ENCODE data around the gene GTPBP10. TPM values are rescaled to one million over a fixed set of nuclear protein-coding genes. Genes with fewer than 3 reads are reported as not detected.

Gene GTPBP10
- total RNA-seq, 1 donor, result 16.0 TPM

DNA sequence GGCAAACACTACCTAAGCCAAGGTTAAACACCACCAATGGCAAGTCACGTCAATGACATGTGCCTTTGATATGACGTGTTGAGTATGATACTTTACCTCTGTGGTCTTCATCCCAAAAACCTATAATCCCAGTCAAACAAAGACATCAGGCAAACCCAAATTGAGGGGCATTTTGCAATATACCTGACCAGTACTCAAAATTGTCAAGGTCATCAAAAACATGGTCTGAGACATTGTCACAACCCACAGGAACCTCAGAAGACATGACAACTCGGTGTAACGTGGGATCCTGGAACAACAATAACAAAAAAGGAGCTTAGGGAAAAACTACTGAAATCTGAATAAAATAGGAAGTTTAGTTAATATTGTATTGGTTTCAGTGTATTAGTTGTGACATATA, 32.6 kb upstream of the GTPBP10 start:
- H3K4me3 ChIP-seq (ENCODE audit: low read depth, low read length), result no peak overlapping the region
- no peak for DNase-seq (ENCODE audit: low read depth)
- TF ChIP-seq, protein P1, sequence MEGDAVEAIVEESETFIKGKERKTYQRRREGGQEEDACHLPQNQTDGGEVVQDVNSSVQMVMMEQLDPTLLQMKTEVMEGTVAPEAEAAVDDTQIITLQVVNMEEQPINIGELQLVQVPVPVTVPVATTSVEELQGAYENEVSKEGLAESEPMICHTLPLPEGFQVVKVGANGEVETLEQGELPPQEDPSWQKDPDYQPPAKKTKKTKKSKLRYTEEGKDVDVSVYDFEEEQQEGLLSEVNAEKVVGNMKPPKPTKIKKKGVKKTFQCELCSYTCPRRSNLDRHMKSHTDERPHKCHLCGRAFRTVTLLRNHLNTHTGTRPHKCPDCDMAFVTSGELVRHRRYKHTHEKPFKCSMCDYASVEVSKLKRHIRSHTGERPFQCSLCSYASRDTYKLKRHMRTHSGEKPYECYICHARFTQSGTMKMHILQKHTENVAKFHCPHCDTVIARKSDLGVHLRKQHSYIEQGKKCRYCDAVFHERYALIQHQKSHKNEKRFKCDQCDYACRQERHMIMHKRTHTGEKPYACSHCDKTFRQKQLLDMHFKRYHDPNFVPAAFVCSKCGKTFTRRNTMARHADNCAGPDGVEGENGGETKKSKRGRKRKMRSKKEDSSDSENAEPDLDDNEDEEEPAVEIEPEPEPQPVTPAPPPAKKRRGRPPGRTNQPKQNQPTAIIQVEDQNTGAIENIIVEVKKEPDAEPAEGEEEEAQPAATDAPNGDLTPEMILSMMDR (IDR thresholded peaks at IDR 0.05; ENCODE audit: insufficient read depth, low read depth, low read length), result no peak

DNA sequence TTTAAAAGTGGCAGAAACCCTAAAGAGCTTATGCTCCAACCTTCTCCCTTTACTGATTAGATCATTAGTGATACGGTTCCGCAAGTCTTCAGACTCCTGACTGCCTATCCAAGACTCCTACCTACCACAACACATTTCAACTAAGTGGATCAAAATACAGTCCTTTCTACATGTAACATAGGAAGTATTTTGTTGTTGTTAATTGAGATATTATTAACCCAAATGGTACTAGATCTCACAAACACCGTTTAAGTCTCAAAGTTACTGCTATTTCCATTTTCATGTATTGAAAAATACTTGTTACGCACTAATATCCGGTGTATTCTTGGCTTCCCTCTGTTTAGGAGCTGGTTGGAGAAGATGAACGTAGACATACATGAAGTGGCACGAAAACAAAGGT, 26.5 kb upstream of the GTPBP10 start:
- H3K4me3 ChIP-seq (ENCODE audit: low read depth, low read length), result no peak overlapping the region
- TF ChIP-seq, protein P1 (IDR thresholded peaks at IDR 0.05; ENCODE audit: insufficient read depth, low read depth, low read length), result no peak
- DNase-seq (ENCODE audit: low read depth), result no peak

DNA sequence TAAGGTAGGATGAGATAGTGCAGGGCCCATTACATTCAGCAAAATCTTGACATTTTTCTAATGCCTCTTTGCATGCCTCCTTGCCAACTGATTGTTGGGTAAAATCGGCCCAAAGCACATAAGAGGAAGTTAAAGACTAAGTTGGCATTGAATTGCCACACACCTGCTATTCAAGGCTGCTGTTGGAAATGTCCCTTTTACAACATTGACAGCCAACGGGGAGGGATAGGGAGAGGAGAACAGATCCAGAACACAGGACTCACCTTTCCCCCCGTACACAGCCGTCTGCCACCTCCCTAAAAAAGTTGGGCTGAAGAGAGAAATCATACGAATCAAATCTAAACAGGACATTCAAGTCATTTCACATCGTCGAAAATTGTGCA, 26.1 kb upstream of the GTPBP10 start:
- TF ChIP-seq, protein P1 (IDR thresholded peaks at IDR 0.05; ENCODE audit: insufficient read depth, low read depth, low read length), result no peak
- no peak overlapping the region for H3K4me3 ChIP-seq (ENCODE audit: low read depth, low read length)
- DNase-seq (ENCODE audit: low read depth), result no peak

DNA sequence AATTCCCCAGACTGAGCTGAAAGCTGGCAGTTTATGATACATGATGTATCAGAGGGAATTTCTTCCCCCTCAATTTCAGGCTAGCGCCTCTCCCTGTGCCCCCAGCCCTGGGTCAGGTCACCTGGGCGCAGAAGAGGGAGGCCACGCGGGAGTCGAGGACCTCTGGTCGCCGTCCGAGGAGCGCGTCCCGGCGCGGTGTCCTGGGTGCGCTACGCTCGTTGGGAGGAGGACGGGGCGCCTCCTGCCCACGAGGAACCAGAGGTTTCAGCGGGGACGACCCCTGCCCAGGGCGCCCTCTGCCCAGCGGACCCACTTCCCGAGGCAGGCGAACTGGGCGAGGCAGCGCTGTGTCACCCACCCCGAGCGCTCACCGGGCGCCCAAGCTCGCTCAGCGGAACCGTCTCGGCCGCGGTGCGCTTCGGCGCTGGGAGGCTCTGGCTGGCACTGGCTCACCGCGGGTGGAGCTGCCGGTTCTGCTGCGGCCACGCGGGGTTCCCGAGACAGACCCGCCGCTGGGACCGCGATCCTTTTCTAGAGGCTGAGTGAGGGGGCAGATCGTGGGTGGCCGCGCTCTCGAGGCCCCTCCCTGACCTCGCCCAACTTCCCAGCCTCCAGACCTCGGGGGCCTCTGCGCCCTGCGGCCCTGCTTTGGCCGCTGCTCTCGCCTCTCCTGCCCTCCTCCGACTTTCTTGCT, 25.6 kb upstream of the GTPBP10 start, which contains the start of gene FAM237B:
TSS of gene FAM237B (minus strand) at position 504 of the 694 bp plus-strand sequence. CDS start 1,556 bp downstream, outside the sequence.
- TF ChIP-seq, protein P1 (IDR thresholded peaks at IDR 0.05; ENCODE audit: insufficient read depth, low read depth, low read length), result no peak
- H3K4me3 ChIP-seq (ENCODE audit: low read depth, low read length), result peak within 1 kb of the TSS; percentile 21
- peak; percentile 10 for DNase-seq (ENCODE audit: low read depth)

DNA sequence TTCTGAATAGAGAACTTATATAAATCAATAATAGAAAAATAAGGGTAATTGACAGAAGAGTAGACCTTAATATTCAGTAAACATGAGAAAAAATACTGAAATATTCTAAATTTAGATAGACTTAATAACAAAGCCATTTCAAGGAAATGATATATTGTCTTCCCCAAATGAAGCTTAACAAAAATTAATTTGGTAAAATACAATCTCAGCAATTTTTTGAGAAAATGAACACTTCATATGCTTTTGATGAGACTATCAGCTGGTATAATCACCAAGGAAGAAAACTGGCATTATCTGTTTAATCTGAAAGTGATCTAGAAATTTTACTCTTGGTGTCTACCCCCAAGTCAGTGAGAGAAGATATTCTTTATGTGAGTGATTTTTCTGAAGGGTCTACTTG, 23.7 kb upstream of the GTPBP10 start:
- no peak overlapping the region for H3K4me3 ChIP-seq (ENCODE audit: low read depth, low read length)
- DNase-seq (ENCODE audit: low read depth), result no peak

DNA sequence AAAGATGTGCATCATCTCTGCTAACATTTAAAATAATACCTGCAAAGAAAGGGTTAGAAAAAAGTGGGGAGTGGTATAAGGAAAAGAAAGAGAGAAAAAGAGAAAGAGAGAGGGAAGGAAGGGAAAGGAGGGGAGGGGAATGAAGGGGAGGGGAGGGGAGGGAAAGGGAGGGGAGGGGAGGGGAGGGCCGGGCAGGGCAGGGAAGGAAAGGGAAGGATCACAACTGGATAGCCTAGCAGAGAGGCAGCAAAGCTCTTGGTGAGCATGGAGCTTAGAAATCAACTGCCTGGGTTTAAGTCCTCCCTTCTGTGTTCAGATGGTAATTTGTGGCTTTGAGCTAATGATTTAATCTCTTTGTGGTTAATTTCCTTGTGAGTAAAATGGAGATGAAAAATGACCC, 20.0 kb upstream of the GTPBP10 start:
- TF ChIP-seq, protein P1 (IDR thresholded peaks at IDR 0.05; ENCODE audit: insufficient read depth, low read depth, low read length), result no peak
- no peak for DNase-seq (ENCODE audit: low read depth)
- no peak overlapping the region for H3K4me3 ChIP-seq (ENCODE audit: low read depth, low read length)

More for the DNA sequence above, 23.7 kb upstream of the GTPBP10 start:
- TF ChIP-seq, protein P1 (IDR thresholded peaks at IDR 0.05; ENCODE audit: insufficient read depth, low read depth, low read length), result no peak
